Renal cortex interstitium (tissue), 11 donors: ENCODE measurements around the gene LEMD2. TPM values are rescaled to one million over a fixed set of nuclear protein-coding genes. Genes with fewer than 3 reads are reported as not detected.

Experiments
- DNase-seq, 11 donors: peaks; one replicate each; pipeline ENCODE4 v3.0.0-alpha.2; 2013; ENCODE audit warnings: low read depth in 9 of 11, low spot score in 4 of 11; ENCODE audit errors: extremely low read depth in 1 of 11
- polyA plus RNA-seq, 3 donors: library from polyadenylated mRNA; unstranded; fragments of 120-200 nt; gene quantifications; one replicate each; pipeline ENCODE4 v1.2.1, GENCODE V29; 2013; ENCODE audit not compliant: insufficient read length in 3 of 3

Gene LEMD2
- polyA plus RNA-seq, 3 donors: 65.9 to 78.7 (median 66.1) TPM

GRCh38 chr6:33783781-33784520 is 5.0 kb downstream of the LEMD2 start:
- DNase-seq: no peak

GRCh38 chr6:33782561-33782960 is 6.4 kb downstream of the LEMD2 start:
- DNase-seq: no peak

GRCh38 chr6:33781131-33781975 is 7.6 kb downstream of the LEMD2 start:
- no peak for DNase-seq

GRCh38 chr6:33779895-33780294 is 9.0 kb downstream of the LEMD2 start:
- no peak for DNase-seq

- DNase-seq: no peak
Measured at GRCh38 chr6:33779290-33779689, 9.6 kb downstream of the LEMD2 start.

- no peak for DNase-seq
Measured at GRCh38 chr6:33778444-33779121, 10.3 kb downstream of the LEMD2 start.

GRCh38 chr6:33777398-33778388 is 11.2 kb downstream of the LEMD2 start:
- DNase-seq: peak in 2 of 11 donors; percentile 42 to 43

- DNase-seq: no peak
Measured at GRCh38 chr6:33776764-33777163, 12.2 kb downstream of the LEMD2 start.

GRCh38 chr6:33776186-33776585 is 12.7 kb downstream of the LEMD2 start:
- no peak for DNase-seq

GRCh38 chr6:33774774-33775173 is 14.2 kb downstream of the LEMD2 start:
- DNase-seq: no peak

GRCh38 chr6:33772902-33773472 is 15.9 kb downstream of the LEMD2 start:
- DNase-seq: no peak

GRCh38 chr6:33772082-33772830 is 16.7 kb downstream of the LEMD2 start:
- no peak for DNase-seq

- DNase-seq: peak in 7 of 11 donors; percentile 61 to 79 (median 71)
Measured at GRCh38 chr6:33771146-33772081, 17.5 kb downstream of the LEMD2 start.

- DNase-seq: no peak
Measured at GRCh38 chr6:33770833-33771145, 18.1 kb downstream of the LEMD2 start.

- no peak for DNase-seq
Measured at GRCh38 chr6:33770124-33770832, 18.7 kb downstream of the LEMD2 start.

- DNase-seq: no peak
Measured at GRCh38 chr6:33769248-33769821, 19.6 kb downstream of the LEMD2 start.
